Stimulated activated CD8-positive, alpha-beta memory T cell treated with anti-CD3 and anti-CD28 coated beads, Interleukin-4, amount 100 ng/mL, for 48 hours (primary cell): Measurements from ENCODE around the gene ADAM23.

Experiments used
- DNase-seq: peaks from one replicate; pipeline ENCODE4 v3.0.0-alpha.2; 2020

The ADAM23 gene

DNA sequence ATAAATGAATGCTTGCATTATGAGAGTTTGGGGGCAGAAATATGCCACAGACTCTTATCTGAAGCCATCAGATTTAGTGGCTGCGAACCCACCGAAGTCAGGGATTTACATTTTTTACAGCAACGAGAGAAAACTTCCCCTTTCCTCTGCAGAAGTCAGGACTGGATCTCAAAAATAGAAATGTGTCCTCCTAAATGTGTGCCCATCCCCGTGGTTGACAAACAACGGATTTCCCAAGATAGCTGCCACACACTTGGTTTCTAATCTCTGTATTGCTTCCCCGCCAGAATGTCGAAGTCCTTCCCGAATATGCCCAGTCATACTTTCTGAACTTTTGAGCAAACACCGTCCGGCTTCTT is 879 bp upstream of the ADAM23 start:
- DNase-seq: no peak

DNA sequence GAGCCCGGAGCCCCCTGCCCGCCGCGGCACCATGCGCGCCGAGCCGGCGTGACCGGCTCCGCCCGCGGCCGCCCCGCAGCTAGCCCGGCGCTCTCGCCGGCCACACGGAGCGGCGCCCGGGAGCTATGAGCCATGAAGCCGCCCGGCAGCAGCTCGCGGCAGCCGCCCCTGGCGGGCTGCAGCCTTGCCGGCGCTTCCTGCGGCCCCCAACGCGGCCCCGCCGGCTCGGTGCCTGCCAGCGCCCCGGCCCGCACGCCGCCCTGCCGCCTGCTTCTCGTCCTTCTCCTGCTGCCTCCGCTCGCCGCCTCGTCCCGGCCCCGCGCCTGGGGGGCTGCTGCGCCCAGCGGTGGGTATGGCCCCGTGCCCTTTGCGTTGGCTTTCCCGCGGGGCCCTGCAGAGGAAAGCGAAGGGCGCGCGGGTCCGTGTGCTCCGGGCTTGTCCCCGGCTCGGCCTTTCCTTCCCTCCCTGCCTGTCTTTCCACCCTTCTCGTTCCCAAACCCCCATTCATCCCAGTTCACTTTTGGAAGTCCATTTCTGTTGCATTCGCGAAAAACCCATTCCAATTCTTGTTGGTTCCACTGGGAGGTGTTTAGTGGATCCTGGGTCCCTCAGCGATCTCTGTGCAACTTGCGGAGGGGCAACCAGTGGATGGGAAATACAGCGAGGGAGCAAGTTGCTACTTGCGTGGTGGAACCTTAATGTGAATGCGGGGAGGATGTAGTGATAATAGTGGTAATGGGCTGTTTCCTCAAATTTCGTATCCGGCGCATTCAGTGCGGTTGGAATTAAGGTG is 599 bp downstream of the ADAM23 start:
- peak; percentile 31 for DNase-seq

DNA sequence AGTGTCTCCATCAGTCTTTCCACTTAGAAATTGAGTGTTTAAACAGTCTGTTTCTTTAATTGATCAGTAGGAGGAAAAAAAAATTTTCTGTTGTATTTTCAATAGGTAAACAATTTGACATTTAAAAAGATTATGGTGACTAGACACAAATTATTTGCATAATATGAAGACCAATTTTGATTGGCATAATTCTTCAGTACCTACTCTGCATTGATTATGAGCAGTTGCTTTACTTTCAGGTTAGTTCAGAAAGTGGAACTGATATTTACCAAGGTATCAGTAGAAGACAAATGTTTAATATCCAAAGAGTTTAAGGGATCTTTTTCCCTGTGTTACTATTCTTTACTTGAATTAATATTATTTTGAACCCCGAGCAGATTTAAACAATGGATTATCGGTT is 2.6 kb downstream of the ADAM23 start:
- DNase-seq: no peak

DNA sequence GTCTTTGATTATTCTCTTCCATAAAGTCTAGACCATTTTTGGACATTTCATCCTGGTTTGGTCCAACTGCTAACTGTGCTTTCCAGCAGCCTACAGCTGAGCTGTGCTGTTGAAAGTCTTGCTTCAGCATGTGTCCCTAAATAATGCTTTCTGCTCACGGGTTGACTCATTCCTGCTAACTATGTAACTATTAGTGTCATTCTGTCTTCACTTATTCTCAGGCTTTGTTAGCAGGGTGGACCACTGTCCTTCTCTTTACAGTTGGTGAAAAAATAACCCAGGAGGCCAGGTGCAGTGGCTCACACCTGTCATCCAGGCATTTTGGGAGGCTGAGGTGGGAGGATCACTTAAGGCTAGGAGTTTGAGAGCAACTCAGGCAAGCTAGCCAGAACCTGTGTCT is 8.9 kb downstream of the ADAM23 start:
- no peak for DNase-seq

DNA sequence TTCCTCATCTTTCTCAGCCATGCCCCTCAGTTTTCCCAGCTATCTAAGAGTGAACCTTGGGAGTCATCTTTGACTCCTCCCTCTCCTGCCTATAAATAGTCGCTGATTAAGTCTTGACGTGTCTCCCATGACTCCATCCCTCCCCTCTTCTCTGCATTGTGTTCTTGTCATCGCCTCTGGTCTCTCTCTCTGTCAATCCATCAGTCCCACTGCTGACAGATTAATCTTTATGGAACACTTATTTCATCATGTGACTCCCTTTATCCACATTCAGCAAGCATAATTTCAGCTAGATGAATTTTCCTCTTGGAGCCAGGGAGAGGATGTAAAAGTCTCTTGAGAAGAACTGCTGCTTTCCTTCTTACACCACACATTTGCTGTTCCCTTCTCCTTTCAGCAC is 9.4 kb downstream of the ADAM23 start:
- no peak for DNase-seq

DNA sequence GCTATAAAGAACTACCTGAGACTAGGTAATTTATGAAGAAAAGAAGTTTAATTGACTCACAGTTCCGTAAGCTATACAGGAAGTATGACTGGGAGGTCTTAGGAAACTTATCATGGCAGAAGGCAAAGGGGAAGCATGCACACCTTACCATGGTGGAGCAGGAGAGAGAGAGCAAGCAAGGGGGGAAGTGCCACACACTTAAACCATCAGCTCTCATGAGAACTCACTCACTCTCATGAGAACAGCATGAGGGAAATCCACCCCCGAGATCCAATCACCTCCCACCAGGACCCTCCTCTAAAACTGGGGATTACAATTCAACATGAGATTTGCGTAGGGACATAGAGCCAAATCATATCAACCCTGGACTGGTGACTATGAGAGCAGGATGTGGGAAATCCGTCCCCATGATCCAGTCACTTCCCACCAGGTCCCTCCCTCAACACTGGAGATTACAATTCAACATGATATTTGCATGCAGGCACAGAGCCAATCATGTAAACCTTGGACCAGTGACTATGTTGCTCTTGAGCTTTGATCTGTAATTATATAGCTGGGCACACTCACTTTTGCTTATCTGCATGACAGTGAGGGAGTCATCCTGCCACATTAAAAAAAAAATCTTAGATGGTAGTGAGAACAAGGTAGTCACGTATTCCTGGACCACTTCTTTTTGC is 12.9 kb downstream of the ADAM23 start:
- no peak for DNase-seq

DNA sequence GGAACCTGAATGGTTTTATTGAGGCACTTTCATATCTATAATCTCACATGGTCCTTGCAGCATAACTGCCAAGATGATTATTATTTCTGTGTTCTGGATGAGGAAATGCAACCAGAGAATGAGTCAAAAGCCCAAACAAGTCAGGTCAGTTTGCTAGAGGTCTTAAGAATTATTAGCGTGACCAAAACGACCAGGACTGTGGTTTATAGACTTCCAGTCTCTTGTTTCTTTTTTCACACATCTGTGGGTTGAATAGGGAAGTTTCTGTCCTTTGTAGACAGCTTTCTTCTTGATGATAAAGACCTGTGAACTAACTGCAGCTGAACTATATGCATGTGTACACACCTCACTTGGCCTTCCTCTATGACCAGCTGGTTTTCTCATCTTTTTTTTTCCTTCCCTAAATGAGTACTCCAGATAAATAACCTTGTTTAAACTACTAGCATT is 13.9 kb downstream of the ADAM23 start:
- DNase-seq: no peak

DNA sequence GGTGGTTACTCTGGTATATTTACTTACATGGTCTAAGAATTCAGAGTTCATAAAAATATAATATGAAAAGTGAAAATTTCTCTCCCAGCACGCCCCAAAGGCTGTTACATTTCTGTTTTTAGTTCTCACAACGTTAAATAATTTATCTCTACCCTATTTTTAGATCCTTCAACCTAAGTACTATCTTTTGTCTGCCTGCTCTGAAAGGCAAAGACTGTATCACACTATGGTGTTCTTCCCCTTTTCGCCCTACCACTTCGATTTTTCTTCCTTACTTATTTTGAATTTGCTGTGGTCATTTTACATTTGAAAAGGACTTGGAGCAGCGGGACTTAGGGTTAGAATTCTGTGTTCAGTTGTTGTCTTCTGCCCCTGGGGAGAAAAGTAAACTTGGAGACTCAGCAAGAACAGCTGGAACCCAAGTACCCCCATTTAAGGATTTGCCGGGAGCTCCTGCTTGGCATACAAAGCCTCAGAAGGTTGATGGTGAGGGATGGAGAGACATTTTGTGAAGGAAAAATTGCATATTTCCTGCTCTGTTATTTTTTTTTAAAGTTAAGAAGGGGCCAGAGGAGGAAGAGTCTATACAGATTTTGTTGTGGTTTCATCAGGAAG is 19.0 kb downstream of the ADAM23 start:
- DNase-seq: no peak

DNA sequence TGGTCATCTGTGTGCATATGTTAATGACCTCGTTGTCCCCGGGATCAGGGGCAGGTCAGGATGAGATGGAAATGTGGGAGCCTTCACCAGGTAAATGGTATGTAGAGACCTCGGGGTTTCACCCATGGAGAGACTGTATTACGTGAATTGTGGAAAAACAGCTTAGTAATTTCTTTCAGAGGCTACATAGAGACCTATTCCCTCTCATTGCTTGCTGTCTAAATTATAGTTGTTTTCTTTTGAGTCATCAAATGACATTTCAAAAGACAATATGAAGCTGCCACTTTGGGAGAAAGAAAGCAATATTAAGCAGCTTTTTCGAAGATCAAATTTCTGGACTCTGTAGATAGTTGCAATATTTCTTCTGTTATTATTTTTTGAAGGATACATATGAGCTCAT is 20.4 kb downstream of the ADAM23 start:
- no peak for DNase-seq

DNA sequence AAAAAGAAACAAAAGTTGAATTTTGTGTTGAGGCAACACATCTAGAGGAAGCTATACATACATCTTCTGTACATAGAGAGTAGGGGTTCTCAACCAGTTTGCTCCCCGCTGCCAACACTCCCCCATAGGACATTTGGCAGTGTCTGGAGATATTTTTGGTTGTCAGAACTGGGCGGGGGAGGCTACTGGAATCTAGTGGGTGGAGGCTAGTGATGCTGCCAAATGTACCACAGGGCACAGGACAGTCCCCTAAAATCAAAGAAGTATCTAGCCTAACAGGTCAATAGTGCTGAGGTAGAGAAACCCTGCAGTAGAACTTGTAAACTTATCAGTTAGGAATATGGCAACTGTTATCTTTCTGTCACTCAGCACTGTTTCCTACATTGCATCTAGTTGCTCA is 21.3 kb downstream of the ADAM23 start:
- no peak for DNase-seq

DNA sequence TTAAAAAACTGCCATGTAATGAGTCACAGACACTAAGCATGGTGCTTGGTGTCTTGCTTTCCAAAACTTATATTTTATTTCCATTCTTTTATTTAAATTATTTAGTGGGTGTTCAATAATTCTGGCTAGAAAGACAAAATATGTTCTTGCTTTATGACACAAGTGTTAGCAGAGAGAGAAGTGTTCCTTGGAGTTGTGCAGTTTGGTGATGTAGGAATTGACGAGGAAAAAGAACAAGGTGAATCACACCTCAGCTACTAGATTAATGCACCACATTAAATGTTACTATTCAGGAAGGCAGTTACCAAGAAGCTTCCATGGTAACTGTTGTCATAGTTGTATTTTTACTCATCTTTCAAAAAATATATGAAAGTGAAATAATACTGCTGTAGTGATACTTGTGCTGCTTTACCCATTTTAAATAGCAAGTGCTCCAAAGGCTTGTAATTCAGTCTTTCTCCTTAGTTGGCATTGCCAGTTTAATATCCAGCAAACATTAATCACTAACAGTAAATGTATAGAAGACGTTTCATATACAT is 28.3 kb downstream of the ADAM23 start:
- DNase-seq: no peak

DNA sequence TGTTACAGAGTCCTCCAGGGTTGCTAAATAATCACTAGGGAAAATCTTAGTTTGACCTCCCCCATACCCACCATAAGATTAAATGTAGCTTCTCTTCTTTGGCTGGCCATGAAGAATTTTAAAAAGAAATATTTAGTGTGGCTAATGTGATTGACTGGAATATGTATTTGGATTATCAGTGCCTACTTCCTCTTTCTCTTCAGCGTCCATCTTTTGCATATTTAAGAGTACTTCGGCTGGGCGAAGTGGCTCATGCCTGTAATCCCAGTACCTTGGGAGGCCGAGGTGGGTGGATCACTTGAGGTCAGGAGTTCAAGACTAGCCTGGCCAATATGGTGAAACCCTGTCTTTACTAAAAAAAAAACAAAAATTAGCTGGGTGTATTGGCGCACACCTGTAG is 28.8 kb downstream of the ADAM23 start:
- no peak for DNase-seq

DNA sequence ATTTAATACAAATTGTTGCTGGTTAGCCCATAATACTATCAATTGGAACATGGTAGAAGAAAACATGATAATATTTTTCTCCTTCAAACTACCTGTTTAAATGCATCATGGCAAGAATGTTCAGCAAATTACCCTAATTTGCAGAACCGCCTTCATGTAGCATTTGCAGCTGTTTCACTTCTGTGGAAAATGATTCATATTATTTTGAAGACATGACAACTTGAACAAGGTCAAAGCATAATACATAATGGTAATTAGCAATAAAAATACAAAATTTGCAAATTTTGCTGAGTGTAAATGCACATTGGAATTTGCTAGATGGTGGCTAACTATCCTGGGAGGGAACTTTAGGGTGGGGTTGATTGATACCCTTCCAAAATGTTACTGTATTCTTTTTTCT is 30.8 kb downstream of the ADAM23 start:
- DNase-seq: no peak

DNA sequence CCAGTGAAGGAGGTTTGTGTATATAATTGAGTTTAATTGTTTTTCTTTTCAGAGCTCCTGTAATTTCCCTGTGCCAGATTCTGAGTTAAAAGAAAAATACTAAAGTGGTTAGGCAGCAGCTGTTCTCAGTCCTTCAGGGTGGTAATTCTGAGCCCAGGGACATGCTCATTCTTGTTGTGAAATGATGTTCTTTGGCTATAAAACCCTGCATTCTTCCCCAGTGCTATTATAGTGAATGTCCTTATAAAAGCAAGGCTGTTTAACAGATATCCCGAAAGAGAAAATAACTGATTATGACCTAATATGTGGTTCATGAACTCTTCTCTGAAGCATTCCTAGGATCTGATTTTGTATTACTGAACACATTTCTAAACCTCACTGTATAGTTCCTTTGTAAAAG is 34.0 kb downstream of the ADAM23 start:
- no peak for DNase-seq

DNA sequence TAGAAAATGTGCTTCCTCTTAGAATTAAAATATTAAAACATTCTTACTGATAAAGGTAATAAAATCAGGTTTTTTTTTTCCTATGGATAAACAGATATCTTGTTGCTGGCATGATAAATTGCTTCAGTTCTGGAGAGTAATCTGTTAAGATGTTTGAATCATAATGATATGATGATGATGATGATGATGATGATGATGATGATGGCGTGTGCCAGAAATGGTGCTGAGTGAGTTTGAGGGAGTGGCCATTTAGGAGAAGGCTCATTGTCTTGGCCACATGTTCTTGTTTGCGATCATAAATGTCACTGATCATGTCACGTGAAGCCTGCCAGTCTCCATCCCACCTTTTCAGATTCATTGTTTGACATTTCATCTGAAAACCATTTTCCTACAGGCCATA is 35.0 kb downstream of the ADAM23 start:
- no peak for DNase-seq

DNA sequence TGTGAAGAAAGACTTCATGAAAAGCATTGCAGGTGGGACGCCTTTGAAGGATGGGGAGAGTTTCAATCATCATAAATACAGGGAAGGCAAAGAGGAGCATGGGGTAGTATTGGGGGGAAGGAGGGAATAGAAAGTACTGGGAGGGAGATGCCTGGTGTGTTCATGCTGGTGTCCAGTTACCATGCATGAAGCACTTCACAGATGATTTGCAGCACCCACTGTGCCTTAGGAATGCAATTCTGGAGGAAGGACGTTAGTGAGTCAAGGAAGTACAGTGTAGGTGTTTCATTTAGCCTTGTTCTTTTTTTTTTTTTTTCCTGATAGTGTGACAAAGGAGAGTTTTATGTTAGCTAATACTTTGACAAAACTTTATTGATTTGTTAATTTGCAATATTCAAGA is 36.8 kb downstream of the ADAM23 start:
- no peak for DNase-seq

DNA sequence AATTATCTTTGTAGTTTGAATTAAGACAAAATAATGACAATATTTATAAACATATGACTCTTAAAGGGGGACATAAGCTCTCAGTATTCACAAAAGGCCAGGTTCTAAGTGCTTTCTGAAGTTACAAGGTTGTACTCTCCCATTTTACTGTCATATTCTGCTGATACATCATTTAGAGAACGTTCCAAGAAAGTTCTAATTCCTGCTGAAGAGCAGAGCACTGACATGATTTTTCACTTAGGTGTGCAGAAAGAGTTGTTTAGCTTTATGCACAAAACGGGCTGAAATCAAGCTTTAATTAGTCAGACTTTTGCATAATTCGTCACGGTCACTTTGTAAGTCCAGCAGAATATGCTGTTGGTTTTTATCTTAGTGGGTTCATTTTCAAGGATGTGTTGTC is 37.3 kb downstream of the ADAM23 start:
- no peak for DNase-seq

DNA sequence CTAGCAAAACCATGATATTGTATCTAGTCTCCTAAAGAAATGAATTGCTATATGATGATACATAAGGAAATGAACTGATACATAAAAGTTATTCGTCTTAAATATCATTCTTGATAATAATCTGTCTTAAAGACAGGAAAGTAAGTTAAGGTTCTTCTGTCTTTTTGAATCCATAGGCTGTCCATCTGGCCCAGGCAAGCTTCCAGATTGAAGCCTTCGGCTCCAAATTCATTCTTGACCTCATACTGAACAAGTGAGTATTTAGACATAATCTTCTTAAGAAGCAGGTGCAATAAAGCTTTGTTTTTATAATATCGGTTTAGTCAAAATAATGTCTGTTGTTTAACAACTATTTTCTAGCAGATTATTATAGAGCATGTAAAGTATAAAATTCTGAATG is 37.7 kb downstream of the ADAM23 start:
- no peak for DNase-seq

DNA sequence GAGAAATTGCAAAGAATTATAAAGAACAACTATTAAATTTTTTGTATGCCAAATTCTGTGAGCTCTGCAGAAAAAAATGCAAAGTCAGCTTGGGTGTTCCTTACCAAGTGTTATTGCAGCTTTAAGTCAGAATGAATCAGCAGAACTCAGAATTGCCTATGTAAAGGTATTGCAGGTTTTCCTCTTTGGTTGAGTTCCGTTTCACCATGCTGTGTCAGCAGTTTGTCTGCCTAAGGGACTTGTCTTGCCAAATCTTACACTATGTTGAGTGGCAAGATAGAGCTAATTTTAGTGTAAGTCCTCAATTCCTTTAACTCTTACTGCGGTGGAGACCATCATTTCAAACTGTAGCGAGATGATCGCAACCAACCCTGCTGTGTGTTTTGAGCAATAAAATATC is 38.8 kb downstream of the ADAM23 start:
- DNase-seq: no peak

DNA sequence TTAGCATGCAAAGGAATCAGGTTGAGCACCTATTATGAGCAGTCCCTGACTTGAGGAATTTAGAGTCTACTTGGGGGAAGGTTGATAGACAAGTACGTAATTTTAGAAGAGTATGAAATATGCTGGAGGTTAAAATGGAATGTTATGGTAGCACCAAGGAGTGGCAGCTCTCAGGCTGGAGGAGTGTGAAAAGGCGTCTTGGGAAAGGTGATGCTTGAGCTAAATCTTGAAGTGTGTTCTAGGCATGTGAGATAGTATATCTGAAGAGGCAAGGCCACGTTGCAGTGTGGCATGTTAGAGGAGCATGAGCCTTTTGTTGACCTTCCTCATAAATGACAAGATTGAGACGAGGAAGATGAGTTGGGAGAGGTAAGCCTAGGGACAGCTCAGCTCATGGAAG is 39.3 kb downstream of the ADAM23 start:
- no peak for DNase-seq

DNA sequence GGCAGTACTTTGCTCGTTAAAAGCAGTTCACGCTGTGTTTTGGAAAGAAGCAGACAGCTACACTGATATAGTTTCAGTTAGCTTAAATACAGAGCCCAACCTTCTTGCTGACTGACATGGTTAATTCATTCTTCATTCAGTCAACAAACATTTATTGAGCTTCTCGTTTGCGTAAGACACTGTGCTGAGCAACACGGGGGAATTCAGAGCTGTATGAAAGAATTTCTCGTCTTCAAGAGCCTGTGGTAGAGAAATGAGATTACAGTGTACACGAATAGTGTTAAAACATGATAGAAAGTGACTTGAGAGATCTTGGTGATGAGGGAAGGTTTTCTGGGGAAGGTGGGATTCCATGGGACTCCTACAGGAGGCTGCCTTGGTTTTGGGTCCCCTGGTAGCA is 44.7 kb downstream of the ADAM23 start:
- DNase-seq: no peak

DNA sequence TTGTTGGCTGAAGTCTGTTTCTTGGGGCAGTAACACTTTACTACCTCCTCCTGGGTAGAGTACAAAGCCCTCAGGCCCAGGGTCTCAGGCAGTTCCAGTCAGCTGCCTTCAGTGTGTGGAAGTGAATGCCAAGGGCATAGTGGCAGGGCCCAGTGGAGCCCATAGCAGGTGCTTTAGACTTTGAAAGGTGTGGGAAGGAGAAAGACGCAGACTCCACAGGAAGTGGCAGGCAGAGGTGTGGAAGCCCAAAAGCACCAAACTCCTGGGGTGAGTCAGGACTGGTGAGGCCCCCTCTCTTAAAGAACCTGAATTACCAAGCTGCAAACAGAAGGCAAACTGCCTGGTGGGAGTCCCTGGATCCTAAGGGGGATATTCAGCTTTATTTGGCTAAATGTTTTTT is 45.3 kb downstream of the ADAM23 start:
- DNase-seq: peak; percentile 25

DNA sequence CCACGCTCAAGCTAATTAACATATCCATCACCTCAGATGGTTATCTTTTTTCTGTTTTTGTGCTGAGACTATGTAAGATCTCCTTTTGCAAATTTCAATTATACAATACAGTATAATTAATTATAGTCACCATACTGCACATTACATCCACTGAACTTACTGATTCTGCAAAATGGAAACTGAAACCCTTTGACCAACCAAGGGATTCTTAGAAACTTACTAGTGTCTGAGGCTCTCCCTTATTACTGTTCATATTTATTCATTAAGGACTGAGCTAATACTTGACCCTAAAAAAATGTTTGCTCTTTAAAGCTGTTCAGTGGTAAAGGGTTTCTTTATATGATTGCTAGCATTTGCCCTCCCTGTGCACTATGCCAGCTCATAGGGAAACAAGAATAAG is 50.7 kb downstream of the ADAM23 start:
- DNase-seq: no peak

DNA sequence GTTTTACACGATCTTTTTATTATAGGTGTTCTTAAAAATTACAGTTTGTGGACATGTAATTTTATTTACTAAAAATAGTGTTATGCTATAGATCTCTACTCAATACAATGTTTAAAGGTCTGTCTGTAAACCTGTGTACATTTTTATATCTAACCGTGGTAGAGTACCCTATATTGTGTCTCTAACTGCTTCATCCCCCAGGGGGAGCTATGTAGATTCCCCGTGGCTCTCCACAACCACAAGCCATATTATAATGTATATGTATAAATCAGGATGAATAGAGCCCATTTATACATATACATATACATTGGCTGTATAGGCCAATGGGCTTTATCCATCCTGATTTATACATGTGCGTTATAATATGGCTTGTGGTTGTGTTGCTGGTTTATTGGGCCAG is 59.4 kb downstream of the ADAM23 start:
- no peak for DNase-seq
